ENCODE results near the gene CLDN16.

CLDN16 gene

DNA sequence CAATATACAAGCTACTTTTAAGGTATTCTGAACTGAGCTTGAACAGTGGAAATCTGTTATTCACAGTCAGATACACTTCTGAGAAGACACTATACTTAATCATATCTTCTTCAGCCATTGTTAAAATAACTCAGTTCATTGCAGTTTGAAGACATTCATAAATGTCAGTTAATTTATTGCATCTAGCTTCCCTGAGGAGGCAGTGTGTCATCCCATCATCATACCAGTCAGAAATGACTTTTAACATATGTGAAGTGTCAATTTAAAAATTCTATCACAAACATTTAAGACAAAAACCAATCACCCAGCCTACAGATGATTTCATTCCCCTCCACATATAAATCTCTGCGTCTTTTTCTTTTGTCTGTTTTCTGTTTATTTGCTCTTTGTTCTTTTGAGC is 54.3 kb downstream of the CLDN16 start:
- DNase-seq (ENCODE audit: low read depth), result no peak

DNA sequence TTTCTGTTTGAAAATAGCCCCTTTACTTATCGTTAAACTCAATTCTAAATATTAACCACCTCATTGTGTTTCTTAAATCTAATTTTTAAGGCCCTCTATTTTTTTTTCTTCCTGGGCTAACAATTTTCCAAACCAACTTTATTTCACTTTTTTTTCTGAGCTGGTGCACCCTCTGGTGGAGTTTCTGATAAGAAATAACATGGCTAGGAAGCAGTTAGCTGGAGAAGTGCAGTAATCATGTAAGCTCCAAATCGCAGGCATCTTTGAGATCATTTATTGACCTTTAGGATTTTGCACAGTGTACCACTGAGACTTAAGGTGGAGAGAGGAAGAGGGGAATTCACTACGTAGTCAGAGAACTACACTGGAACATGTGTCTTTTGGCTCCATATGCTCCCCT is 55.3 kb downstream of the CLDN16 start:
- DNase-seq (ENCODE audit: low read depth), result no peak

DNA sequence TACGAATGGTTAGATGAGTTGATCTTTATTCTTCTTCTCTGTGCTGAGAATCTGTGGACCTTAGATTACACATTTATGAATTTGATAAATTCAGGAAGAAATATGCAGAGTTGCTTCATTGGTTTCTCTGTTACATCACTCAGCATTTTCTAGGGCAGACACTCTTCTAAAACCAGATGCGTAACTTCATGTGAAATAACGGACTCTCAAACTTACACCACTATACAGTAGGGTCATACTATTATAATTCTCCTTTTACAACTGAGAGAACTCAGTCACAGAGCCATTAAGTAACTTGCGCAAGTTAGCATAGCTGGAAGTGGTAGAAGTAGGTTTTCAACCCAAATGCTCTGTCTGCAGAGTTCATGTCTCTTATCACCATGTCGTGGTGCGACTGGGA is 56.0 kb downstream of the CLDN16 start:
- DNase-seq (ENCODE audit: low read depth), result no peak

DNA sequence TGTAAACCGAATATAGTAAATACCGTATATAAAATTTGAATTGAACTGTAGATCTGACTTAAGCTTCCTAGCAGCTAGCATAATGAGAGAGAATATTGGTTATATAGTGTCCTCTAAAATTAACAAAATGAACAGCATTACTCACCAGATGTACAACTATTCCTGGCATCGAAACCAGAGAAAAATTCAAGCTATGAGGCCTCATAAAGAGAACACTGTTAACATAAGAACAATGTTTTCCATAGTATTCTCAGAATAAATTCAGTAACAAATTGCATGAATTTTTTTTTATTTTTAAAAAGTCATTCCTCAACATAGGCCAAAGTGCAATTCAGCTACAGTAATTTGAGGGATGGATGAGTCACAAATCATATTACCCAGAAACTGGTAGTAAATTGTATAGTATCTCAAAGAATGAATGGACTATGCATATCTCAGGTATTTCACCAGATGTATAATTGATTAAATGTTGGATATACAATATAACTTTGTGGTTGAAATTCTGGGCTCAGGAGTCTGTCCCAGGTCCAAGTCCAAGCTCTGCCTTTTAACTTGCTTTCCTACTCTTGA is 56.7 kb downstream of the CLDN16 start:
- no peak for DNase-seq (ENCODE audit: low read depth)

DNA sequence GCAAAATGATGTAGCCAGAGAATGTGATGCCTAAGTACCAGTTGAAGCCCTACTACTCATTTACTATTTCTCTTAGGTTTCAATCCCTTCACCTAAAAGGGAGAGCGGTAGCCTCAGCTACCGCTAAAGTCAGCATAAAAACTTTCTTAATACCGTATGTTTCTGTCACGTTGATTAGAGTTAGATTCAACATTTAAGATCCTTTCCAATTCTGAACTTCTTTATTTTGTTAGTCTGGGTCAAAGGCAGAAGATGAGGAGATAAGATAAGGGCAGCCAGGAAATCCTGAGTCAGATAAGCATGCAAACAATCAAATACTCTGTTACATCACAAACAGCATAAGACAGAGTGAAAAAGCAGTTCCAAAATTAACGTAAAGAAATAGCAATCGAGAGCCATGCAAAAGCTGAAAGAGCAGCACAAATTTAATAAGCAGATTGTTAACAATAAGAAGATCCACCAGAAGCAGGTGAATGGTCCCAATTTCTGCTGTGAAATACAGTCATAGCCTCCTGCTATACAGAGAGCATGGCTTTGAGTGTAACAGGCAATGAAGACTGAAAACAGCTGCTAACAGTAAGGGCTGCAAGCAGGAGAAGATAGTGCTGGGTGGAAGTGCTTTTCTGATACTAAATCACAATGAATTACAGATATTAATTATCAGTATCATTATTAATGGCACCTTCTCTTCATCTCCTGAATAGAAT is 58.8 kb downstream of the CLDN16 start:
- DNase-seq (ENCODE audit: low read depth), result no peak

DNA sequence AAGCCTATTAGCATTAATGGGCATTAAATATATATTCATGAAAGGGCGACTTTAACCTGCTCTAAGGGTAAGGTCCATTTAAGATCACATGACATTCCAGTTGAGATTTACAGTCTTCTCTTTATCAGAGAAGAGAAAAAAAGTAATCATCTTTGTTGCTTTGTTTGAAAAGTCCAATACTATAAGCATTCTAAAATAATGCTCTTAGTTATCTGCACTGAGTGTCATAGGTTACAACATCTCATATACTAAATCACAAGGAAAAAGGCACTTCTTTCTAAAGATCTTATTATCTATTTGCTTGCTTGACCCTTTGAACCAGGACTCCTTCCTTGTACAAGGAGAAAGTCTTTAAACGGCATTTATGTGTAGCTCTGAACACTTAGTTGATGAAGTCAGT is 60.3 kb downstream of the CLDN16 start:
- no peak for DNase-seq (ENCODE audit: low read depth)

DNA sequence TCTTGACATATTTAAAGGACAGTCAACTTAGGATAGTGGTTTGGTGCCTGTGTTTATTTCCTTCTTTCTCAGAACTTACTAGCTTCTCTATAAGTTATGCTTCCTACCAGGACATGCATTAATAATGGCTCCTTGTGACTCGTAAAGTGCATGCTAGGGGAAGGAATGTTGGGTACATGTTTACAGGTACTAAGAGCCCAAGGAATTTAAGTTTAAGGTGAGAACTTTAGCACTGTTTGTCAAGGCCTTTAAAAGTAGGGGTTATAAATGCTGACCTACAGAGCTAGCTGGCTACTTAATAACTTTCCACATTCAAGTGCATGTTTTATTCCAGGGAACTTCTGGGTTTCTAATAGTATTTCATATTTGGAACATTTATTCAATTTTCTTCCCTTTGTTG is 61.8 kb downstream of the CLDN16 start, which contains the start of gene TMEM207:
Gene TMEM207, minus strand, starts transcription at position 101 of the 400 bp plus-strand sequence. Its CDS starts 92 bp downstream, at position 9.
- no peak for DNase-seq (ENCODE audit: low read depth)

DNA sequence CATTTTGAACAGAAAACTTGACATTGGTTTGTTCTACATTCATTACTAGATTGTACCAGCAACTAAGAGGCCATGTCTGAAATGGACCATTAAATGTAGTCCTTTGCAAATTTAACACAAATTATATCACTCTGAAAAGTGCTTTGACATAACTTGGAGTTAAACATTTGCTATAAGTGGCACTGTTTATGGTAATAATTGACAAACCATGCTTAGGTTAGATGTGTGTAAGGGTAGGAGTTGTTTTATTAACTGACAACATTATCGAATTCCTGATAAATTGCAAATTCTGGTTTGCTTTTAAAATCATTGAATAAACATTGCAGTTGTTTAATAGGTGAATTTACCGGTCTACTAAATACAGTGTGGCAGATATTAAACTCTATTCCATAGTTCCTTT is 67.9 kb downstream of the CLDN16 start:
- no peak for DNase-seq (ENCODE audit: low read depth)

DNA sequence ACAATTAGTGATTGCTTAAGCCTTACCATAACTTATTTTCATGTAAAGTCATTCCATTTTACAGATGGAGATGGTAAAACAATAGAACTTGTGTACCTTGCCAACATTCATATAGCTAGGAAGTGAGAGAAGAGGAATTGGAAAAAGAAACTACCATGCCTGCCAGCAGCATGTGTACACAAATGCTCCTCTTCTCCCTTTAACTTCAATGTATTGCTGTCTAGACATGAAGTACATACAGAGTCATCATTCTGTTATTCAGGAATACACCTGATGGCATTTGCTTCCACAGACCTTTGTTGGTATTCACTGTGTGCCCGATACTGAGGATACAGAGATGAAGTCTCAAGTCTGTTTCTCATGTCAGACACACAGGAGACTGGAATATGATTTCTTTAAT is 68.8 kb downstream of the CLDN16 start:
- no peak for DNase-seq (ENCODE audit: low read depth)

DNA sequence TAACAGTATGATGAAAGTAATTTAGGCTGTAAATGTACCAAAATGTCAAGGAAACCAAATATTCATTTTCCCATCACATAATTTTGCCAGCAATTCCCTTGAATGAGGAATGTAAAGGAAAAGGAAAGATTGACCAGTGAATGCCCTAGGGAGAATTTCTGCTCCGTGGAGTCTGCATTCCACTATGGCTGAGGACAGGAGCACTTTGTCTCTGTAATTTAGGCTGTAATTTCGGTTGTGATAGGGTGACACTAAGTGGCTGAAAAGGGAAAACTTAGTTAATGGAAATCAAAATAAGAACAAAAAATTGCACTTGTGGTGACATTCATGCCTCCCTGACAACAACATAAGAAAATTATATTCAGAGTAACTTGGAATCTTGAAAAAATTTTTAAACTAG is 70.1 kb downstream of the CLDN16 start:
- DNase-seq (ENCODE audit: low read depth), result no peak

All from non-pigmented ciliary epithelial cell (primary cell).